Osteocyte (in vitro differentiated cells): ENCODE data around the gene TPP1. TPM values are rescaled to one million over a fixed set of nuclear protein-coding genes. Genes with fewer than 3 reads are reported as not detected.

Experiments used
- DNase-seq: peaks from one replicate; pipeline ENCODE4 v3.0.0; 2021; ENCODE audit warnings: mixed read lengths; ENCODE audit not compliant: unreplicated experiment; ENCODE audit errors: extremely low spot score
- H3K27ac Mint-ChIP-seq: one replicate; pipeline ENCODE4 v1.8.0; 2021; ENCODE audit warnings: mild to moderate bottlenecking, mixed read lengths; ENCODE audit not compliant: unreplicated experiment
- H3K27me3 Mint-ChIP-seq: one replicate; pipeline ENCODE4 v1.8.0; 2021; ENCODE audit warnings: mixed read lengths; ENCODE audit not compliant: unreplicated experiment
- H3K36me3 Mint-ChIP-seq: one replicate; pipeline ENCODE4 v1.8.0; 2021; ENCODE audit warnings: mixed read lengths; ENCODE audit not compliant: unreplicated experiment
- H3K4me1 Mint-ChIP-seq: one replicate; pipeline ENCODE4 v1.8.0; 2021; ENCODE audit warnings: mixed read lengths; ENCODE audit not compliant: unreplicated experiment
- H3K4me3 Mint-ChIP-seq: one replicate; pipeline ENCODE4 v1.8.0; 2021; ENCODE audit warnings: mild to moderate bottlenecking, moderate library complexity, mixed read lengths; ENCODE audit not compliant: unreplicated experiment
- H3K9me3 Mint-ChIP-seq: one replicate; pipeline ENCODE4 v1.8.0; 2021; ENCODE audit warnings: mixed read lengths; ENCODE audit not compliant: unreplicated experiment
- CTCF ChIP-seq: fragments of 200-600 bp; sonication (generic); IDR thresholded peaks from 2 replicates; pipeline ENCODE4 v1.5.0; 2021; ENCODE audit warnings: antibody characterized with exemption, mild to moderate bottlenecking, moderate library complexity
- total RNA-seq: library from RNA; stranded (reverse); gene quantifications from 2 replicates; pipeline ENCODE4 v1.2.1, GENCODE V29; 2021

The TPP1 gene
- total RNA-seq, 1 donor from 2014 or later: 157 TPM

DNA sequence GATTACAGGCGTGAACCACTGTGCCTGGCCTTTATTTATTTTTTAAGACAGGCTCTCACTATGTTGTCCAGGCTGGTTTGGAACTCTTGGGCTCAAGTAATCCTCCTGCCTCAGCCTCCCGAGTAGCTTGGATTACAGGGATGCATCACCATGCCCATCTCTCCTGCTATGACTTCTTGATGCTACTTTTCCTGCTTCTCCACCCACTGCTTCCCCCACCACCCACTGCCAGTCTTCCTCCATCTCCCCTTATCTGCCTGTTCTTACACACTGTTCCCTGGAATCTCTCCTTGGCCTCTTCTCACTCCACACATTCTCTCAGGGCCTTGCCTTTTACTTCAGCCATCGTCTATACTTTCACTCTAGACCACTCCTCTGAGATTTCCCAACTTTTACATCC, 17.3 kb upstream of the TPP1 start:
- Mint-ChIP-seq H3K36me3 (peaks cover 17% of the 10 kb centered on the region), H3K9me3 (no peaks in the 10 kb centered on the region), H3K27me3 (no peaks in the 10 kb centered on the region), H3K4me1 (no peaks in the 10 kb centered on the region), H3K4me3 (no peak overlapping the region), H3K27ac (no peak overlapping the region)
- TF ChIP-seq CTCF: no peak
- DNase-seq: no peak

- Mint-ChIP-seq H3K4me3 (no peak overlapping the region), H3K36me3 (peaks cover 24% of the 10 kb centered on the region), H3K4me1 (no peaks in the 10 kb centered on the region), H3K9me3 (no peaks in the 10 kb centered on the region), H3K27ac (no peak overlapping the region), H3K27me3 (no peaks in the 10 kb centered on the region)
- no peak for DNase-seq
- TF ChIP-seq CTCF: no peak
Observed at GRCh38 chr11:6635082-6635932, 16.1 kb upstream of the TPP1 start.

DNA sequence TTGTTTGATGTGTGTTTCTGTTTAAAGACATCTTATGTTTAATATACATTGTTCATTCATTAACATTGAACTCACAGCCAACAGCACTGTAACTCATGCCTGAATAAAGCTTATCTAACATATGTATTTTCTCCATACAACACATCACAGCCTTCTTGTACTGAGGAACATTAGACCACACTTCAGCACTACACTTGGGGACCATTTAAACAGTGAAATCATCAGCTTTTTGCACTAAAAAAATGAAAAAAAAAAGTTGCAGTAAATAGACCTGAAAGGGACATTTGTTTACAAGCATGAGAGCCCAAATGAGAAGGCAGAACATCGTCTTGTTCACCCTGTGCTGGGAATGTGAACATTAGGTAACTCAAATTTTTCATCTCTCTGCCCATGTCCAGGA, 15.3 kb upstream of the TPP1 start:
- no peak overlapping the region for H3K27ac Mint-ChIP-seq
- no peaks in the 10 kb centered on the region for H3K4me1 Mint-ChIP-seq
- no peaks in the 10 kb centered on the region for H3K27me3 Mint-ChIP-seq
- TF ChIP-seq CTCF: no peak
- no peak overlapping the region for H3K4me3 Mint-ChIP-seq
- H3K36me3 Mint-ChIP-seq: peaks cover 22% of the 10 kb centered on the region
- no peaks in the 10 kb centered on the region for H3K9me3 Mint-ChIP-seq
- DNase-seq: no peak

- no peaks in the 10 kb centered on the region for H3K4me1 Mint-ChIP-seq
- H3K27me3 Mint-ChIP-seq: no peaks in the 10 kb centered on the region
- no peak overlapping the region for H3K4me3 Mint-ChIP-seq
- peaks cover 20% of the 10 kb centered on the region for H3K36me3 Mint-ChIP-seq
- no peaks in the 10 kb centered on the region for H3K9me3 Mint-ChIP-seq
- no peak for TF ChIP-seq CTCF
- no peak overlapping the region for H3K27ac Mint-ChIP-seq
- DNase-seq: no peak
Observed at GRCh38 chr11:6633422-6634408, 14.5 kb upstream of the TPP1 start.
